Right atrium auricular region (tissue), 2 donors: ENCODE measurements around the gene LETMD1. TPM values are rescaled to one million over a fixed set of nuclear protein-coding genes. Genes with fewer than 3 reads are reported as not detected.

Experiments
- DNase-seq: peaks from one replicate; pipeline ENCODE4 v3.0.0-alpha.2; 2019; ENCODE audit warnings: low spot score
- H3K27ac ChIP-seq, 2 donors: fragments of 200-600 bp; sonication (generic); 1 replicate in 1 of 2; 2 replicates in 1 of 2; pipeline ENCODE4 v1.5.1; 2016 to 2019
- H3K27me3 ChIP-seq, 2 donors: fragments of 200-600 bp; sonication (generic); one replicate each; pipeline versions ENCODE4 v1.5.1 to v1.6.0; 2017 to 2019
- H3K36me3 ChIP-seq: fragments of 200-600 bp; sonication (generic); one replicate; pipeline ENCODE4 v1.5.1; 2016
- H3K4me1 ChIP-seq, 2 donors: fragments of 200-600 bp; sonication (generic); one replicate each; pipeline versions ENCODE4 v1.5.1 to v1.6.0; 2017 to 2019
- H3K4me3 ChIP-seq, 2 donors: fragments of 200-600 bp; sonication (generic); 1 replicate in 1 of 2; 2 replicates in 1 of 2; pipeline ENCODE4 v1.5.1; 2017 to 2019; ENCODE audit warnings: mild to moderate bottlenecking in 1 of 2, moderate library complexity in 1 of 2
- H3K9me3 ChIP-seq, 2 donors: fragments of 200-600 bp; sonication (generic); one replicate each; pipeline ENCODE4 v1.5.1; 2019
- CTCF ChIP-seq, 2 donors: fragments of 200-600 bp; sonication (generic); IDR thresholded peaks; one replicate each; pipeline ENCODE4 v1.5.1; 2019; ENCODE audit warnings: antibody characterized with exemption in 2 of 2
- total RNA-seq, 2 donors: library from RNA; depleted of rRNA; stranded (reverse); fragments of >200 nt; gene quantifications; one replicate each; pipeline ENCODE4 v1.1.0, GENCODE V29; 2016

Gene LETMD1
- total RNA-seq, 2 donors from 2014 or later = 22.8 to 27.2 TPM

GRCh38 chr12:51087818-51088217 is 39.7 kb downstream of the LETMD1 start:
- TF ChIP-seq CTCF (IDR thresholded peaks at IDR 0.05) = no peak
- no peak for DNase-seq
- Histone ChIP-seq H3K36me3 (peaks cover 2% of the 10 kb centered on the region), H3K9me3 (no peaks in the 10 kb centered on the region), H3K4me3 (no peak overlapping the region), H3K27ac (no peak overlapping the region), H3K4me1 (no peaks in the 10 kb centered on the region), H3K27me3 (no peaks in the 10 kb centered on the region)

GRCh38 chr12:51090705-51091229 is 42.6 kb downstream of the LETMD1 start:
- Histone ChIP-seq H3K36me3 (peaks cover 23% of the 10 kb centered on the region), H3K27ac (no peak overlapping the region), H3K4me3 (no peak overlapping the region), H3K9me3 (no peaks in the 10 kb centered on the region), H3K4me1 (no peaks in the 10 kb centered on the region), H3K27me3 (no peaks in the 10 kb centered on the region)
- TF ChIP-seq CTCF (IDR thresholded peaks at IDR 0.05) = no peak
- no peak for DNase-seq

- Histone ChIP-seq H3K9me3 (no peaks in the 10 kb centered on the region), H3K27me3 (no peaks in the 10 kb centered on the region), H3K36me3 (peaks cover 89% of the 10 kb centered on the region), H3K27ac (no peak overlapping the region), H3K4me3 (no peak overlapping the region), H3K4me1 (no peaks in the 10 kb centered on the region)
- no peak for TF ChIP-seq CTCF (IDR thresholded peaks at IDR 0.05)
- DNase-seq = no peak
These were observed 50.5 kb downstream of the LETMD1 start for GRCh38 chr12:51098611-51099010.

GRCh38 chr12:51103977-51104376 is 55.9 kb downstream of the LETMD1 start:
- H3K4me1 ChIP-seq = no peaks in the 10 kb centered on the region
- no peak for TF ChIP-seq CTCF (IDR thresholded peaks at IDR 0.05)
- no peaks in the 10 kb centered on the region for H3K27me3 ChIP-seq
- no peaks in the 10 kb centered on the region for H3K9me3 ChIP-seq
- H3K27ac ChIP-seq = no peak overlapping the region
- peaks cover 82% of the 10 kb centered on the region for H3K36me3 ChIP-seq
- no peak overlapping the region for H3K4me3 ChIP-seq
- DNase-seq = no peak

- no peak overlapping the region for H3K27ac ChIP-seq
- H3K27me3 ChIP-seq = no peaks in the 10 kb centered on the region
- H3K4me3 ChIP-seq = no peak overlapping the region
- H3K9me3 ChIP-seq = no peaks in the 10 kb centered on the region
- DNase-seq = no peak
- no peak for TF ChIP-seq CTCF (IDR thresholded peaks at IDR 0.05)
- H3K4me1 ChIP-seq = no peaks in the 10 kb centered on the region
- H3K36me3 ChIP-seq = peaks cover 59% of the 10 kb centered on the region
These were observed 60.0 kb downstream of the LETMD1 start for GRCh38 chr12:51108136-51108535.

Other genes with a start within 250 kb of the LETMD1 start
- not detected for gene TMPRSS12, start 205.4 kb upstream of the LETMD1 start, total RNA-seq
- gene HIGD1C, start 95.8 kb upstream of the LETMD1 start, total RNA-seq = not detected
- gene SLC11A2, start 21.9 kb upstream of the LETMD1 start, total RNA-seq = 10 to 100 TPM; 25.5 to 40.9 TPM
- 10 to 100 TPM; 17.1 to 19.4 TPM for gene CSRNP2, start 35.3 kb downstream of the LETMD1 start, total RNA-seq
- gene TFCP2, start 124.8 kb downstream of the LETMD1 start, total RNA-seq = 1 to 10 TPM; 8.6 to 9.6 TPM
- gene POU6F1, start 169.7 kb downstream of the LETMD1 start, total RNA-seq = 1 to 10 TPM; 3.0 to 6.0 TPM
- gene DAZAP2, start 190.5 kb downstream of the LETMD1 start, total RNA-seq = 100 to 1,000 TPM; 193 to 309 TPM
- gene SMAGP, start 222.1 kb downstream of the LETMD1 start, total RNA-seq = 1 to 10 TPM; 2.3 to 3.8 TPM